HG03460 (cell line): ENCODE results near the gene BRPF1.

Experiments
- ATAC-seq: cut with Tn5 transposase; IDR thresholded peaks from one replicate; pipeline ENCODE4 v1.9.1; 2021; ENCODE audit not compliant: unreplicated experiment

The BRPF1 gene

DNA sequence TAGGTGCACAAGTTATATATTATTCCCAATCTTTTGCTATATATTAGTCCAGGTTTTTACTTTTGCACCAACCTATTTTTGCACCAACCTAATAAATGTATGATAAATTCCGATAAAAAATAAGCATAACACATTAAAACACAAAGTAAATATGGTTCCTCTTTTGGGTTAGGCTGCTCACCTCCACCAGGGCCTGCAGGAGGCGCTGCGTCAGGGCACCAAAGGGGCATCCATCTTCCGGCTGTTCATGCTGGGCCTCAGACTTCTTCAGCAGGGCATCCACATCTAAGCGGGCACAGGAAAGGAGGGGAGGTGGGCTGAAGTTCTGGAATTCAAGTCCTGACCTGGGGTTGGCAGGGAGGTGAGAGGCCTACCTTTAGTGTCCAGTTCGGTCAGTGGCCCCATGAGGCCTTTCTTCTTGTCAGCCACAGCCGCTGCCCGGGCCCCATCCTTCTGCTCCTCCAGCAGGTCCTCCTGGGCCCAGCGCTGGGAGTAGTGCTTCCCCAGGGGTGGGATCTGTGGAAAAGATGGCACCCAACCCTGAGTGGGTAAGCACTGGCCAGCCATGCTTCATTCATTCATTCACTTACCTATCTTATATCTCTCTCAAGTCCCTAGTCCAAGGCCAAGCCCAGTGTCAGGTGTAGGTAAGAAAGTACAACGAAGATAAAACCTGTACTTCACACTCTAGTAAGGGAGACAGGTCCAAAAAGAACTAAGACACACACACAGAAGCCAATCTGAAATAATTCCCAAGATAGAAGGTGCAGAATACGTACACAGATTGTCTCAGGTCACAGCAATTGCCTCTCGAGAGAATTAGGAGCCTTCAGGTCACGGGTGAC lies 55.5 kb downstream of the BRPF1 start:
- ATAC-seq, result no peak

DNA sequence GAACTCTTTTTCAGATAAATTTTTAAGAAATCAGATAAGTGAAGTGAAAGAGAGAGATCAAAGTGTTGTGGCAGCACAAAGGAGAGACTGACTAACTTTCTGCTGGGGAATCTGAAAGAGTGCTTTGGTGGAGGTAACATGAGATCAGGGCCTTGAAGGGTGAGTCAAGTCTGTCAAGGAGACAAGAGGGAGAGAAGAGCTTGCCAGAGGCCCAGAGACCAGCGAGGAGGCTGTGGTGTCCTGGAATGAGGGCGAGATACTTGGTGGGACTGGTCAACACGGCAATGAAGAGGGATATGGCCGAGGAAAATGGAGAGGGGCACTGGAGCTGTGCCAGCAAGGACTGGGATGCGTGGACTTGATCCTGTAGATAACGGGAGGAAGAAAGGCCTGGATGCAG lies 56.2 kb downstream of the BRPF1 start:
- ATAC-seq, result no peak

GRCh38 chr3:9791127-9791526 lies 59.6 kb downstream of the BRPF1 start:
- no peak for ATAC-seq

DNA sequence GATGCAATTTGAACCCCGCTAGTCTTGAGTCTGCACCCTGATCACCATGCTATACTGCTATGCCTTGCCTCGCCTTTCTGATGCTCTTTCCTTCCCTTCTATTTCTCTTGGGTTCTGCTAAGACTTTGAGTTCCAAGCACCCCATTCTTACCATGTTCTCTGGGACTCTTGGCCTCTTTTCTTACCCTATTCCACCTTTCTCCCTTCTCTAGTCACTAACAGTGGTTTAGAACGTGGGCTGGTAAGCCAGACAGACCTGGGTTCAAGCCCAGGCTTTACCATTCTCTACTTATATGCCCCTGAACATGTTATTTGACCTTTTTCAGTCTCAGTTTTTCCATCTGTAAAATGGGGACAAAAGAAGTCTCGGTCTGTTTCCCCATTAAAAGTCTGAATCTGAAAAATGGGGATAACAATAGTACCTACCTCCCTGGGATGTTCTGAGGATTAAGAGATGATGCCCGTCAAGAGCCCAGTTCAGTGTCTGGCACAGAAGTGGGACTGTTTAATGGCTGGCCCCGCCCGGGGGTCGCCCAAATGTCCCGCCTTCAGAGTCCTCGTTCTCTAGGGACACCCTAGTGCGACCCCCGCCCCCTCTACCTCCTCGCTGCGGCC lies 60.4 kb downstream of the BRPF1 start:
- no peak for ATAC-seq

- peak; percentile 82 for ATAC-seq
These were observed 61.0 kb downstream of the BRPF1 start, which contains the start of the genes ARPC4 and TADA3 for GRCh38 chr3:9792405-9793160. Gene ARPC4, plus strand, starts transcription at chr3:9793082. Its CDS starts 40 bp downstream, at chr3:9793122. Gene TADA3, minus strand, starts transcription at chr3:9792473. Its CDS starts 1,007 bp downstream, at chr3:9791466.

DNA sequence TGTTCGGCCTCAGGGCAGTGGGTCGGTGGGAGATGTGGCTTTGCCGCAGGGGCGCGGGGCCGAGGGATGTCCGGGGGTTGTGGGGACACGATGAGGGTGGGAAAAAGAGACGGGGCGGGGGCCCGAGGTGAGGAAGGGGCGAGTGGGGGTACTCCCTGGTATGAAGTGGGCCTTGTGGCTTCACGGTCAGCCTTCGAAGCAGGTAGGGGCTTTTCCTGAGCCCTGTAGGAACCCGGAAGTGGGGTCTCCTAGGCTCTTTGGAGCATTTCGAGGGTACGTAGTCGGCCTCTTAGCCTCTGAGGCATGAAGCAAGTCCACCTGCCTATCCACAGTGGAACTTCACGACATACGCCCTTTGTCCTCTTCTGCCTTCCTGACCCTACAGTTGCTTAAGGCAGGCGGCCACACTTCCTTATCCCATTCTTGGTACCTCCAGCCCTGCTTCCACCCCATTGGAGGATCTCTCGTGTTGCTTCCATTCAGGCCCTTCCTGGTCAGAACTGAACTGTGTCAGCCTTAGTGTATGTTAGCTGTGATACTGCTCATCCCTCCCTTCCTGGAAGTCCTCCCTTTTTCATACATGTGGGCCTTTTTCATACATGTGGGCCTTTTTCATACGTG lies 61.7 kb downstream of the BRPF1 start:
- no peak for ATAC-seq

GRCh38 chr3:9794400-9794799 lies 62.9 kb downstream of the BRPF1 start:
- no peak for ATAC-seq

GRCh38 chr3:9795207-9795606 lies 63.7 kb downstream of the BRPF1 start:
- ATAC-seq, result no peak

DNA sequence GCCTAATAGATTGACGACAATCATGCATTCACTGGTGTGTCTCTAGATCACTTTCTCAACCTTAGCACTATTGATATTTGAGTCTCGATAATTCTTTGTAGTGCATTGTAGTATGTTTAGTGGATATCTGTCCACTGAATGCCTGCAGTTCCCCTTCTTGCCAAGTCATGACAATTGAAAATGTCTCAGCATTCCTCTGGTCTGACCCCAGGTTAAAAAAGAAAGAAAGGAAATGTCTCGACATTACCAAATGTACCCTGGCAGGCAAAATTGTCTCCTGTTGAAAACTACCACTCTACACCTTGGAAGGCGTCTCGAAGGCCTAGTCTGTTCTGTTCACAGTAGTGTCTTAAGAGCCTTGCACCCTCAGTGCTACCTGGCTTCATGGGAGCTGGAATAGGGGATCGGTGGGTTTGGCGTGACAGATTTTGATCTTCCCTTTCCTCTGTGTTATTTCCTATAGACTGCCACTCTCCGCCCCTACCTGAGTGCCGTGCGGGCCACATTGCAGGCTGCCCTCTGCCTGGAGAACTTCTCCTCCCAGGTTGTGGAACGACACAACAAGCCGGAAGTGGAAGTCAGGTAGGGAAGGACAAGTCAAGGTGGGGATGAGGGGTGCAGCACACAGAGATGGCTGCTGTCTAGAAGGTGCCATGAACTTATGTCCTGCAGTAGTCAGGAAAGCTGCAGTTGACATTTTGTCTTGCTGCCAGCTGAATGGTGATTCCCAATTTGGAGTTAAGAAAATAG lies 65.8 kb downstream of the BRPF1 start:
- ATAC-seq, result no peak
